HCT116 (cell line): ENCODE measurements around the gene DAZAP2. TPM values are rescaled to one million over a fixed set of nuclear protein-coding genes. Genes with fewer than 3 reads are reported as not detected.

ENCODE experiments used
- ATAC-seq: fragments of 200-7000 bp; cut with Tn5 transposase; 2 replicates; pipeline ENCODE4 v1.9.1; 2020; ENCODE audit warnings: mild to moderate bottlenecking, moderate library complexity
- BruUV-seq: library from RNA; stranded (reverse); fragments of 400-500 nt; replicated peaks from 2 replicates; lab custom pipeline; 2021; lab: Mats Ljungman, UMichigan
- CTCF ChIA-PET: fragments of 300-600 bp; sonication (Branson Sonifier 250); formaldehyde crosslinking; loops from one replicate; lab custom pipeline; 2021; ENCODE audit warnings: antibody characterized with exemption; lab: Charles Lee
- POLR2A ChIA-PET: fragments of 300-600, 350-600 bp; sonication (Branson Sonifier 250); formaldehyde crosslinking; loops from one replicate; lab custom pipeline; 2021; ENCODE audit warnings: antibody characterized with exemption; lab: Charles Lee
- RAD21 ChIA-PET, 2 experiments: fragments of 300-600 bp; sonication (Branson Sonifier 250); formaldehyde crosslinking; loops; one replicate each; lab custom pipeline; 2023; ENCODE audit warnings: low total read pairs in 2 of 2; ENCODE audit not compliant: uncharacterized antibody in 2 of 2, unreplicated experiment in 2 of 2, low non-redundant PET in 1 of 2; lab: Charles Lee
- DNase-seq: peaks from one replicate; pipeline ENCODE4 v3.0.0-alpha.2; 2010; ENCODE audit warnings: low read depth, low spot score
- H2AFZ ChIP-seq: fragments of 200-600 bp; shearing (Covaris generic), sonication (generic); 2 replicates; pipeline ENCODE4 v1.6.1; 2017; ENCODE audit warnings: low read depth, mixed run types, mixed read lengths, antibody characterized with exemption, low read length; ENCODE audit not compliant: poor library complexity, severe bottlenecking
- H3K27ac ChIP-seq: 2 replicates; pipeline ENCODE4 v1.5.1; 2012; ENCODE audit warnings: low read depth, low read length
- H3K27me3 ChIP-seq: fragments of 200-600 bp; sonication (generic); 2 replicates; pipeline ENCODE4 v1.6.1; 2016; ENCODE audit warnings: mixed run types, low read length, mixed read lengths; ENCODE audit not compliant: insufficient read depth
- H3K36me3 ChIP-seq, 2 experiments: fragments of 200-500 bp in 1 of 2; fragments of 200-600 bp in 1 of 2; sonication (Bioruptor generic) in 1 of 2; sonication (generic) in 1 of 2; 2 replicates each; pipeline versions ENCODE4 v1.5.1 to v1.6.1; 2014 to 2016; ENCODE audit warnings: low read length in 2 of 2, inconsistent platforms in 1 of 2, mixed read lengths in 1 of 2, mixed run types in 1 of 2; ENCODE audit not compliant: insufficient read depth in 2 of 2, control insufficient read depth in 1 of 2
- H3K4me1 ChIP-seq, 2 experiments: fragments of 200-600 bp in 1 of 2; sonication (generic) in 1 of 2; 2 replicates each; pipeline versions ENCODE4 v1.5.1 to v1.6.1; 2012 to 2017; ENCODE audit warnings: low read length in 2 of 2, inconsistent platforms in 1 of 2, mild to moderate bottlenecking in 1 of 2, mixed read lengths in 1 of 2, mixed run types in 1 of 2, moderate library complexity in 1 of 2; ENCODE audit not compliant: insufficient read depth in 2 of 2, control insufficient read depth in 1 of 2
- H3K4me2 ChIP-seq: fragments of 200-600 bp; sonication (generic); 2 replicates; pipeline ENCODE4 v1.6.1; 2017; ENCODE audit warnings: mixed run types, low read length, mixed read lengths
- H3K4me3 ChIP-seq, 2 experiments: fragments of 200-600 bp in 1 of 2; sonication (generic) in 1 of 2; replicated peaks in 1 of 2; 2 replicates each; pipeline ENCODE4 v1.5.1; 2011 to 2016; ENCODE audit warnings: low read length in 2 of 2, control low read depth in 1 of 2, low read depth in 1 of 2, mild to moderate bottlenecking in 1 of 2, mixed read lengths in 1 of 2, mixed run types in 1 of 2
- H3K79me2 ChIP-seq: fragments of 200-600 bp; sonication (generic); 2 replicates; pipeline ENCODE4 v1.6.1; 2017; ENCODE audit warnings: mild to moderate bottlenecking, mixed run types, low read length, moderate library complexity, mixed read lengths; ENCODE audit not compliant: insufficient read depth
- H3K9ac ChIP-seq: fragments of 200-600 bp; sonication (generic); 2 replicates; pipeline ENCODE4 v1.6.1; 2016; ENCODE audit warnings: low read length, mixed read lengths
- H3K9me2 ChIP-seq: fragments of 200-600 bp; sonication (generic), shearing (Covaris generic); 2 replicates; pipeline ENCODE4 v1.6.1; 2017; ENCODE audit warnings: mixed run types, mild to moderate bottlenecking, moderate library complexity; ENCODE audit not compliant: insufficient read depth
- H3K9me3 ChIP-seq, 2 experiments: fragments of 200-500 bp in 1 of 2; fragments of 200-600 bp in 1 of 2; sonication (Bioruptor generic) in 1 of 2; sonication (generic) in 1 of 2; 2 replicates each; pipeline ENCODE4 v1.6.1; 2014 to 2017; ENCODE audit warnings: low read length in 2 of 2, mixed read lengths in 2 of 2, inconsistent platforms in 1 of 2, low read depth in 1 of 2, mild to moderate bottlenecking in 1 of 2, mixed run types in 1 of 2, moderate library complexity in 1 of 2; ENCODE audit not compliant: control insufficient read depth in 1 of 2, insufficient read depth in 1 of 2
- H4K20me1 ChIP-seq: fragments of 200-600 bp; sonication (generic), shearing (Covaris generic); 2 replicates; pipeline ENCODE4 v1.6.1; 2017; ENCODE audit warnings: mixed run types, mild to moderate bottlenecking, moderate library complexity; ENCODE audit not compliant: insufficient read depth
- CBX3 ChIP-seq: IDR thresholded peaks from 2 replicates; pipeline ENCODE4 v1.6.1; 2012; ENCODE audit warnings: low read depth
- CEBPB ChIP-seq: IDR thresholded peaks from 2 replicates; pipeline ENCODE4 v1.6.1; 2012; ENCODE audit warnings: low read depth
- EGR1 ChIP-seq: IDR thresholded peaks from 2 replicates; pipeline ENCODE4 v1.6.1; 2012; ENCODE audit warnings: low read depth
- ELF1 ChIP-seq: IDR thresholded peaks from 2 replicates; pipeline ENCODE4 v1.6.1; 2012; ENCODE audit warnings: low read depth, borderline replicate concordance
- EZH2 ChIP-seq: fragments of 200-600 bp; sonication (generic); IDR thresholded peaks from 2 replicates; pipeline ENCODE4 v1.6.1; 2017; ENCODE audit warnings: antibody characterized with exemption, mixed run types
- EZH2phosphoT487 ChIP-seq: fragments of 200-600 bp; IDR thresholded peaks from 2 replicates; pipeline ENCODE4 v1.6.1; 2018; ENCODE audit warnings: antibody characterized with exemption, borderline replicate concordance
- FOSL1 ChIP-seq: IDR thresholded peaks from 2 replicates; pipeline ENCODE4 v1.6.1; 2012; ENCODE audit warnings: low read depth
- JUND ChIP-seq: IDR thresholded peaks from 2 replicates; pipeline ENCODE4 v1.6.1; 2012
- POLR2AphosphoS5 ChIP-seq: IDR thresholded peaks from 2 replicates; pipeline ENCODE4 v1.6.1; 2011; ENCODE audit warnings: mild to moderate bottlenecking, low read depth, low read length, moderate library complexity
- RAD21 ChIP-seq: IDR thresholded peaks from 2 replicates; pipeline ENCODE4 v1.6.1; 2012; ENCODE audit warnings: low read depth, mild to moderate bottlenecking
- REST ChIP-seq: IDR thresholded peaks from 2 replicates; pipeline ENCODE4 v1.6.1; 2012; ENCODE audit warnings: low read depth
- SIN3A ChIP-seq: IDR thresholded peaks from 2 replicates; pipeline ENCODE4 v1.6.1; 2012; ENCODE audit warnings: low read depth
- SP1 ChIP-seq: IDR thresholded peaks from 2 replicates; pipeline ENCODE4 v1.6.1; 2012; ENCODE audit warnings: low read depth
- SRF ChIP-seq: IDR thresholded peaks from 2 replicates; pipeline ENCODE4 v1.6.1; 2012; ENCODE audit warnings: low read depth
- TCF7L2 ChIP-seq: IDR thresholded peaks from 2 replicates; pipeline ENCODE4 v1.7.0; 2011; ENCODE audit warnings: borderline replicate concordance, inconsistent platforms; ENCODE audit not compliant: insufficient read depth, insufficient read length; ENCODE audit errors: extremely low read depth
- YY1 ChIP-seq: IDR thresholded peaks from 2 replicates; pipeline ENCODE4 v1.6.1; 2011; ENCODE audit warnings: low read length, low read depth, moderate library complexity, mild to moderate bottlenecking; ENCODE audit not compliant: insufficient replicate concordance; ENCODE audit errors: extremely low read depth
- ZFX ChIP-seq: fragments of 450-650 bp; IDR thresholded peaks from 2 replicates; pipeline ENCODE4 v1.6.1; 2017
- ZNF274 ChIP-seq: fragments of 200-500 bp; sonication (Bioruptor generic); IDR thresholded peaks from 2 replicates; pipeline ENCODE4 v1.6.1; 2014; ENCODE audit warnings: mild to moderate bottlenecking, low read depth, low read length, inconsistent platforms
- intact Hi-C: fragments of 100-400 bp; cut with micrococcal nuclease; formaldehyde crosslinking; loops from 2 replicates; pipeline ENCODE4 v1.10.0; 2022
- total RNA-seq: library from RNA; stranded (reverse); gene quantifications from one replicate; pipeline ENCODE4 v1.2.1, GENCODE V29; 2021; ENCODE audit not compliant: unreplicated experiment
- TF ChIP-seq, protein P1 (sequence below): IDR thresholded peaks from 2 replicates; pipeline ENCODE4 v1.6.1; 2011; ENCODE audit warnings: mild to moderate bottlenecking, low read length, moderate library complexity; ENCODE audit not compliant: insufficient replicate concordance; ENCODE audit errors: extremely low read depth
- TF ChIP-seq, protein P2 (sequence below): IDR thresholded peaks from 2 replicates; pipeline ENCODE4 v1.6.1; 2012
- TF ChIP-seq, protein P3 (sequence below): IDR thresholded peaks from 2 replicates; pipeline ENCODE4 v1.6.1; 2012

The DAZAP2 gene
- total RNA-seq, 1 experiment from 2014 or later = 157 TPM

DNA sequence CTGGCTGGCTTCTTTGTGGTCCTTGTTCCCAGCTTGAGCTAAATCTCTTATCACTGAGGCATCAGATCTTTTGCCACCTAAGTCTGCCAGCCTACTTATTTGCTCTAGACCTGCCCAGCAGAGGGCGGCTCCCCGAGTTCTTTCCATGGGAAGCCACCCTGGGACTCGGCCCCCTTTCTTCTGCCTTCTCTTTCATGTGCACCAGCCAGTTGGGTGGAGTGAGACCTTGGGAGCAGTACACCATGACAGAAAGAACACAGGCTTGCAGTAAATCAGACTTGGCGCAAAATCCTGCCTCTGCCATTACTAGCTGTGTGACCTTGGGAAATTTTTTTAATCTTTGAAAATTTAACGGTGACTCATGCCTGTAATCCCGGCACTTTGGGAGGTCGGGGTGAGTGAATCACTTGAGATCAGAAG, 24.1 kb downstream of the DAZAP2 start:
- peak; percentile 84 for DNase-seq
- ChIA-PET POLR2A (interaction anchor here (0.6 to 1.4 kb wide), 3 partner anchors 8 to 230 kb away, joined by 3 read pairs; partner anchors contain the start of gene DAZAP2), CTCF (interaction anchor here (0.6 to 3.6 kb wide), 8 partner anchors 10 to 269 kb away, joined by 3 to 23 read pairs (median 4); no protein-coding TSS in a partner anchor), RAD21 (interaction anchor here (1.8 to 2.2 kb wide), 2 partner anchors 78 kb away, joined by 10 to 15 read pairs; no protein-coding TSS in a partner anchor)
- peak overlapping the region; percentile 12; the same call in 1 of the 2 replicates for H3K9ac ChIP-seq
- intact Hi-C loops = loop anchor here (1.0 to 10.0 kb wide), 2 partner anchors 79 to 498 kb away; partner anchors contain the start of gene ATF1
- H3K27me3 ChIP-seq = no peaks in the 10 kb centered on the region
- no TSS peak for BruUV-seq
- H3K4me3 ChIP-seq = peak overlapping the region; percentile 3 to 11; a peak in 2 of 4 replicates
- no peaks in the 10 kb centered on the region for H3K9me2 ChIP-seq
- H3K9me3 ChIP-seq = no peaks in the 10 kb centered on the region
- peak overlapping the region; percentile 50 for H3K4me2 ChIP-seq
- H4K20me1 ChIP-seq = no peaks in the 10 kb centered on the region
- H3K79me2 ChIP-seq = peaks cover 63% of the 10 kb centered on the region
- peak; percentile 96 for ATAC-seq
- H3K4me1 ChIP-seq = peaks cover 17 to 24% of the 10 kb centered on the region in 2 experiments
- H3K27ac ChIP-seq = peak overlapping the region; percentile 49
- H2AFZ ChIP-seq = no peak overlapping the region
- H3K36me3 ChIP-seq = peaks cover 0 to 6% of the 10 kb centered on the region in 2 experiments; a peak in 1 of 4 replicates
- TF ChIP-seq SRF (no peak), CBX3 (0 out of 2 replicates have a peak, but pooled peaks have one; percentile 30), CEBPB (no peak), ZFX (no peak), TCF7L2 (peak; percentile 95), POLR2AphosphoS5 (no peak), RAD21 (peak; percentile 66), EZH2 (no peak), YY1 (peak; percentile 52), REST (no peak), JUND (peak; percentile 50), ELF1 (no peak), FOSL1 (peak; percentile 65), EGR1 (no peak), SP1 (no peak), ZNF274 (no peak), SIN3A (no peak), EZH2phosphoT487 (no peak)
- TF ChIP-seq, protein P1, sequence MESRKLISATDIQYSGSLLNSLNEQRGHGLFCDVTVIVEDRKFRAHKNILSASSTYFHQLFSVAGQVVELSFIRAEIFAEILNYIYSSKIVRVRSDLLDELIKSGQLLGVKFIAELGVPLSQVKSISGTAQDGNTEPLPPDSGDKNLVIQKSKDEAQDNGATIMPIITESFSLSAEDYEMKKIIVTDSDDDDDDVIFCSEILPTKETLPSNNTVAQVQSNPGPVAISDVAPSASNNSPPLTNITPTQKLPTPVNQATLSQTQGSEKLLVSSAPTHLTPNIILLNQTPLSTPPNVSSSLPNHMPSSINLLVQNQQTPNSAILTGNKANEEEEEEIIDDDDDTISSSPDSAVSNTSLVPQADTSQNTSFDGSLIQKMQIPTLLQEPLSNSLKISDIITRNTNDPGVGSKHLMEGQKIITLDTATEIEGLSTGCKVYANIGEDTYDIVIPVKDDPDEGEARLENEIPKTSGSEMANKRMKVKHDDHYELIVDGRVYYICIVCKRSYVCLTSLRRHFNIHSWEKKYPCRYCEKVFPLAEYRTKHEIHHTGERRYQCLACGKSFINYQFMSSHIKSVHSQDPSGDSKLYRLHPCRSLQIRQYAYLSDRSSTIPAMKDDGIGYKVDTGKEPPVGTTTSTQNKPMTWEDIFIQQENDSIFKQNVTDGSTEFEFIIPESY = no peak
- TF ChIP-seq, protein P2, sequence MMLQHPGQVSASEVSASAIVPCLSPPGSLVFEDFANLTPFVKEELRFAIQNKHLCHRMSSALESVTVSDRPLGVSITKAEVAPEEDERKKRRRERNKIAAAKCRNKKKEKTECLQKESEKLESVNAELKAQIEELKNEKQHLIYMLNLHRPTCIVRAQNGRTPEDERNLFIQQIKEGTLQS = no peak
- TF ChIP-seq, protein P3, sequence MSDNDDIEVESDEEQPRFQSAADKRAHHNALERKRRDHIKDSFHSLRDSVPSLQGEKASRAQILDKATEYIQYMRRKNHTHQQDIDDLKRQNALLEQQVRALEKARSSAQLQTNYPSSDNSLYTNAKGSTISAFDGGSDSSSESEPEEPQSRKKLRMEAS = no peak
